ENCODE measurements around the gene CDH24.
"Not testable (repeated sequence)": the region's sequence is repeated elsewhere in the genome, so short reads cannot be mapped to it uniquely, and the experiment has no call there.

The CDH24 gene

DNA sequence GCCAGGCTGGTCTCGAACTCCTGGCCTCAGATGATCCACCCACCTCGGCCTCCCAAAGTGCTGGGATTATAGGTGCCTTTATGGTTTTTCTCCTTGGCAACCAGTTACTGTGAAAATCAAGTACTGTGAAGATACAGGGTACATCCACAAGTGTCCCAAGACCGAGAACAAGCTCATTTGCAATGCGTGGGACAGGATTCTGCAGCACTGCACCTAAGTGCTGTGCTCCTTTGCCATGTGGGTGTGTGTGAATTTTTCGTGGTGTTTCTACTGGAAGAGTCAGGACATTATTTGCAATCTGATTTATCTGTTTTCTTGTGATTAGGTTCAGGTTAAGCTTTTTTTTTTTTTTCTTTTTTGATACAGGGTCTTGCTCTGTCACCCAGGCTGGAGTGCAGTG is 40.2 kb downstream of the CDH24 start:
- no peak for DNase-seq (ENCODE audit: low read depth)

GRCh38 chr14:23015618-23016017 is 41.7 kb downstream of the CDH24 start:
- DNase-seq (ENCODE audit: low read depth), result no peak

DNA sequence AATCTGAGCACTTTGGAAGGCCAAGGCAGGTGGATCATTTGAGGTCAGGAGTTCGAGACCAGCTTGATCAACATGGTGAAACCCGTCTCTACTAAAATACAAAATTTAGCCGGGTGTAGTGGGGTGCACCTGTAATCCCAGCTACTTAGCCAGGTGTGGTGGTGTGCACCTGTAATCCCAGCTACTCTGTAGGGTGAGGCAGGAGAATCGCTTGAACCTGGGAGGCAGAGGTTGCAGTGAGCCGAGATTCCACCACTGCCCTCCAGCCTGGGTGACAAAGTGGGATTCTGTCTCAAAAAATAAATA is 43.6 kb downstream of the CDH24 start:
- DNase-seq (ENCODE audit: low read depth), result not testable (repeated sequence)

DNA sequence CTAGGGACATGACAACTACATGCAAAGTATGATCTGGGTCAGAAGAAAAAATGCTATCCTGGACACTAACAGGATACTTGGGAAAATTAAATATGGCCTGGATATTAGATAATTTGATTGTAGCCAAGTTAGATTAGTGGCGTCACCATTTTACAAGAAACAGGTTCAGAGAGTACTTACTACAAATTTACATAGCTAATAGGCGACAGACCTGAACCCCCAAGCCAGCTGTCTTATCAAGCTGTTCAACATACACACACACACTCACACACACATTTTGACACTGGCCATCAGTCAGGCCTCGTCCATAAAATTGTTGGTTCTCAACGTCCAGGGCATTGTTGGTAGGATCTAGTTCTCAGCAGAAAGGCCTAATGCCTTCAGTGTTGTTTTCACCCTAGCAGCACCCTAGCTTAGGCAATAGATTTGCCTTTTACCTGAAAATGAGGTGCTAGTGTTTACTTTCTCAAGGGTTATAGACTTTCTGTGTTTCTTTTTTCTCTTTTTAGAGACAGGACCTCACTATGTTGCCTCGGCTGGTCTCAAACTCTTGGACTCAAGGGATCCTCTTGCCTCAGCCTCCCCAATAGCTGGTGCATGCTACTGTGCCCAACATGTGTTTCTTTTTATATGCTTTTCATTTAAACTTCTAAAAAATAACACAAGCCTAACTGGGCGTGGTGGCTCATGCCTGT is 44.1 kb downstream of the CDH24 start:
- DNase-seq (ENCODE audit: low read depth), result no peak

DNA sequence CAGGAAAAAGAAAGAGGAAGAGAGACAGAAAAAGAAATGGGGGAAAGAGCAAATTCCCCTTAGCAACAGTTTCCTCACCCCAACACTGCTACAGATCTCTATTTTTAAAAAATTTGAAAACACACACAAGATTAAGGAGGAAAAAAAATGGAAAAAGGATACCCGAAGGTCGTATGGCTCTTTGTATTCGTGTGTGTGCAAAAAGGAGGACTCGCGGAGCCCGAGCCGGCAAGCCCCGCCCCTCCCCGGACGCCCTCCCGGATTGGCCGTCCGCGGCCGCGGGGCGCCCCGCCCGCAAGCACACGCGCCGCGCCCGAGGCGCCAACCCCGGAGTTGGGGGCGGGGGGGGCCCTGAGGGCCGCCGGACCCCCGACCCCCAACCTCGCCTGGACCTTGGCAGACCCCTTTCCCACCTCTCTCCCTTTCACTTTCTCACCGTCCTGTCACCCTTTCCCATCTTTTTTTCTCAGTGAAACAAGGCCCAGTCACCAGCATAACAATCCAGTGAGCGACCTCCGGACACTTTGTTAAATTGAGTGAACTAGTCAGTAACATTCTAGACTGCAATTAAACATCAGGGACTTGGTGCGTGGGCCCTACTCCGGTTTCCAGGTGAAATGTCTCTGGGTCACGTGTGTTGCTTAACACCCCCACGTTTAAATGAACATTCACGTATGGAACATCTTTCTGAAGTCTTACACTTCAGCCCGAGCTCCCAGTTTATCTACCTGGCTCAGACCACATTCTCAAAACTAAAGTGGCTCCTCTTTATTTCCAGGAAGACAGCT is 47.2 kb downstream of the CDH24 start, which contains the start of gene C14orf93:
Gene C14orf93, minus strand, starts transcription at position 205 of the 788 bp plus-strand sequence. CDS start 11,120 bp downstream, outside the sequence.
- peak; percentile 74 for DNase-seq (ENCODE audit: low read depth)

DNA sequence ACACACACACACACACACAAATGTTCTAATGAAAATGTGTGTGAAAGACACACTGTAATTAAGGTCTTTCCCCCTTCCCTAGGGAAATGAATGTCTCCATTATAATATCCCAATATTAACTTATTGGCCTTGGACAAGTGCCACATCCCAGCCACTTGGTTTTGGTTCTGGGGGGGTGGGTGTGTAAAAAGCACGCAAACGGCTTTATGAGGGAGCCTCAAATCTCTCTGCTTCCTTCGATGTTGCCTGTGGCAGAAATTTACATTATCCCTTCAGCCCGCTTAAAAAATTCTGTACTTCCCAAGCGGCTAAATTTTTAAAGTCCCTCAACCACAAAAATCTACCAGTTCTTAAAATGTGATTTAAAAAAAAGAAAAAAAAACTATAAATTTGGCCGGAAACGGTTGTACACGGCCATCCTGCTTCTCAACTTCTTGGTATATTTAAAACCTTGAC is 47.8 kb downstream of the CDH24 start:
- DNase-seq (ENCODE audit: low read depth), result no peak

DNA sequence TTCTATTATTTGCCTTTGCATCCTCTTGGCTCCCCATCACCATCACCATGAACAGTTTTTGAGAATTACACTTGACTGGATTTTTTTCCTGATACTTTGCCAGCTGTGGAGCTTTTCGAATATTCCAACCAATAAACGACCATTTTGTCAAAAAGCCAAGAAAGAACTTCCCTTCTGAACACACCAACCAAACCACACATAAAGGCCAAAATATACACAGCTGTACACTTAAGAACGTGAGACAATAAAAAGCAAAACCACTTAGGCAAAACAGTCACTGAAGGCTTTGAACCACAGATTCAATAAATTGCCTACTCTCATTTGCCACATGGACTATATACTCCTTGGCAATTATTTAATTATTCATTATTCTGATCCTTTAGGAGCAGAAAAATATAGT is 48.5 kb downstream of the CDH24 start:
- DNase-seq (ENCODE audit: low read depth), result no peak

DNA sequence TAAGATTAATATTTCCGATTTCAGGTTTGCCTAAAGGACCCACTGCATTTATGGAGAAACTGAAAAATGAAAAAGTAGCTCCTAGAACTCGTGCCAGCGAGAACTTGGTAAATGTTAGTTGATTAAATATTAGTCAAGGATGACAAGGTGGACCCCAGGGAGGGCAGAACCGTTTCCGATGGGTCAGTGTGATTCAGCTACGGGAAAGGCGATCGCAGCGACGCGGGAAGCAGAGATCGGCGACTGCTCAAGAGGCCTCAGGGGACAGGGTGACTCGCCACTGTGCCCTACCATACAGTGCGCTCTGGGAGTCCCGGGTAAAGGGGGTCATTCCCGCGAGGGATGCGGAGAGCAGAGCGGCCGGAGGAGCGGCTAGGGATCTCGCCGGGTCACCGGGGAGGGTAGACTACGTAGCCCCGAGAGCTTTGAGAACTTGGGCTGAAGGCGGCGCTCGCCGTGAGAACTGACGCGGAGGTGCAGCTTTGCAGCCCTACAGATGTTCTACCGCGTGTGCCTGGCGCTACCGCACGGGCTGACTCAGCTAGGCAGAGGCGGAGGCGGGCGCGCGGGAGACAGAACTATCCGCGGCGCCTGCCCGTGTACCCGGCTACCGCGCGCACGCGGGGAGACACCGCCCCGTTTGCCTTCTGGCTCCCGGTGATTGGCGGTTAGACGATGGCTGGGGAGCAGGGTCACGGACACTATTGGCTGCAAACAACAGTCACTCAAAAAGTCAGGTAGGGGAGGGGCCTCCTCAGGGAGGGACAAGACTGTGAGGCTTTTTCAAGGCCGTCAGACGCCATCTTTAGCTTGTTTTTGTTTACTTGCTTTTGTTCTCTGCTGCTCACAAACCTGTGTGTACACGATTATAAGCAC is 50.5 kb downstream of the CDH24 start:
- DNase-seq (ENCODE audit: low read depth), result peak; percentile 98

DNA sequence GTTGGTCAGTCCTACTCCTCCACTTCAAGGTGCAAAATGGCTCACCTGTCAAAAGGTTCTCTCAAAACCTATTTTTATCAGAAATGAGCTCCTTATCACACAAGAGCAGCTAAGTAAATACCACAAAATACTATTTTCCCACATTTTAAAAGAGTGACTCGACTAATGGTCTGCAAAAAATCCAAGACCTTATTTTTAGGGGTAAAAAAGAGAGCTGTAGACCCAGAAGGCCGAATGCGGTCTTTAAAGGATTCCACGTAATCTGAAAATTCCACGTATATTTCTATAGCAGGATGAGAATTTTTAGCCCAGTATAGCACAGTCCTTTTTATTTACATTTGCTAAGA is 51.2 kb downstream of the CDH24 start:
- no peak for DNase-seq (ENCODE audit: low read depth)

DNA sequence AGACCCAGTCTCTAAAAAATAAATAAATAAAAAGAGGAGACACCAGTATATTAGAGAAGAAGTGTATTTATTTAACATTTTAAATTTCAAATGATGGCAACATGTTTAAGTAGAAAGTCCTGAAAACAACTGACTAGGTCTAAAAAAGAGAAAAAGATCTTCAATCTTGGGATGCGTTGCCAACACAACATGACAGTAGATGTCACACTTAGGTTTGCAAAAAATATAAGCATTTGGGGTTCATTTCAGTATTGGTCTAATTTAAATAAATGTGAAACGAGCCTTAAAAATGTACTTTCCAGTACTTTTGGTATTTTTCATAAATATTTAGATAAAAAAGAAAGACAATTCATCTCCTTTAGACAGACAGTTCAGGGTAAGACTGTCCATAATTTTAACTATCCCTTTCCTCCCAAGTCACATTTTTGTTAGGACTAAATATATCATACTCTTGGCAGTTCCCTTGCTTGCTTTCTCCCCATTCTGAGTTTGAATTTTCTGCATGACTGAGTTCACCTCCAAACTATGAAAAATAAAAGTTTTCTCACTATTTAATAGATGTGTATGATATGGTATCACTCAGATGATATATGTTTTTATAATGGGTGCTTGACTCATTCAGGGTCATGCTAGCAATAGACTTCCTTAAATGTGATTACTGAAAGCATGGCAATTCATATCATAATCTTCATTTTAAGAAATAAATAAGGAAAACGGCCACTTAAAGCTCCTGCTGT is 51.7 kb downstream of the CDH24 start:
- DNase-seq (ENCODE audit: low read depth), result no peak

- DNase-seq (ENCODE audit: low read depth), result not testable (repeated sequence)
Measured at GRCh38 chr14:23004274-23004673, 53.0 kb downstream of the CDH24 start.

- DNase-seq (ENCODE audit: low read depth), result no peak
Measured at GRCh38 chr14:23002592-23002991, 54.7 kb downstream of the CDH24 start.

- DNase-seq (ENCODE audit: low read depth), result no peak
Measured at GRCh38 chr14:23000860-23001259, 56.5 kb downstream of the CDH24 start.

- no peak for DNase-seq (ENCODE audit: low read depth)
Measured at GRCh38 chr14:22998329-22999012, 58.8 kb downstream of the CDH24 start.

GRCh38 chr14:22997676-22998323 is 59.5 kb downstream of the CDH24 start:
- DNase-seq (ENCODE audit: low read depth), result no peak
